T-helper 2 cell treated with Interferon-gamma antibody and Interleukin-4, amounts not matched to agents 5 μg/mL and 100 μg/mL, for 36 hours (primary cell): ENCODE data around the gene GPR141.
"Not testable (repeated sequence)": the region's sequence is repeated elsewhere in the genome, so short reads cannot be mapped to it uniquely, and the experiment has no call there.

ENCODE experiments used
- DNase-seq: peaks from one replicate; pipeline ENCODE4 v3.0.0; 2021; ENCODE audit warnings: low spot score
- H3K27ac Mint-ChIP-seq: one replicate; pipeline ENCODE4 v1.8.0; 2021; ENCODE audit warnings: mild to moderate bottlenecking, mixed read lengths
- H3K27me3 Mint-ChIP-seq: one replicate; pipeline ENCODE4 v1.8.0; 2021; ENCODE audit warnings: low read depth, mixed read lengths
- H3K36me3 Mint-ChIP-seq: one replicate; pipeline ENCODE4 v1.8.0; 2021; ENCODE audit warnings: low read depth, mixed read lengths
- H3K4me1 Mint-ChIP-seq: one replicate; pipeline ENCODE4 v1.8.0; 2021; ENCODE audit warnings: low read depth, mixed read lengths
- H3K4me3 Mint-ChIP-seq: one replicate; pipeline ENCODE4 v1.8.0; 2022; ENCODE audit warnings: mild to moderate bottlenecking, moderate library complexity, mixed read lengths
- H3K9me3 Mint-ChIP-seq: one replicate; pipeline ENCODE4 v1.8.0; 2021; ENCODE audit warnings: mixed read lengths

The GPR141 gene

GRCh38 chr7:37703361-37703760 lies 19.8 kb downstream of the GPR141 start:
- peaks cover 5% of the 10 kb centered on the region for H3K4me1 Mint-ChIP-seq
- peaks cover 3% of the 10 kb centered on the region for H3K27me3 Mint-ChIP-seq
- no peak overlapping the region for H3K27ac Mint-ChIP-seq
- H3K9me3 Mint-ChIP-seq: no peaks in the 10 kb centered on the region
- no peaks in the 10 kb centered on the region for H3K36me3 Mint-ChIP-seq
- DNase-seq: no peak
- H3K4me3 Mint-ChIP-seq: no peak overlapping the region

GRCh38 chr7:37704328-37704833 lies 20.8 kb downstream of the GPR141 start:
- not testable (repeated sequence) for H3K9me3 Mint-ChIP-seq, H3K4me3 Mint-ChIP-seq, DNase-seq, H3K27ac Mint-ChIP-seq, H3K4me1 Mint-ChIP-seq, H3K27me3 Mint-ChIP-seq, H3K36me3 Mint-ChIP-seq

- peaks cover 10% of the 10 kb centered on the region for H3K4me1 Mint-ChIP-seq
- H3K36me3 Mint-ChIP-seq: no peaks in the 10 kb centered on the region
- no peak for DNase-seq
- H3K9me3 Mint-ChIP-seq: no peaks in the 10 kb centered on the region
- H3K4me3 Mint-ChIP-seq: no peak overlapping the region
- H3K27me3 Mint-ChIP-seq: peaks cover 3% of the 10 kb centered on the region
- H3K27ac Mint-ChIP-seq: no peak overlapping the region
Observed at GRCh38 chr7:37705976-37706375, 22.4 kb downstream of the GPR141 start.

- Mint-ChIP-seq H3K4me3 (no peak overlapping the region), H3K9me3 (no peaks in the 10 kb centered on the region), H3K4me1 (peaks cover 10% of the 10 kb centered on the region), H3K36me3 (no peaks in the 10 kb centered on the region), H3K27ac (no peak overlapping the region), H3K27me3 (peaks cover 3% of the 10 kb centered on the region)
- no peak for DNase-seq
Observed at GRCh38 chr7:37706804-37707203, 23.2 kb downstream of the GPR141 start.

DNA sequence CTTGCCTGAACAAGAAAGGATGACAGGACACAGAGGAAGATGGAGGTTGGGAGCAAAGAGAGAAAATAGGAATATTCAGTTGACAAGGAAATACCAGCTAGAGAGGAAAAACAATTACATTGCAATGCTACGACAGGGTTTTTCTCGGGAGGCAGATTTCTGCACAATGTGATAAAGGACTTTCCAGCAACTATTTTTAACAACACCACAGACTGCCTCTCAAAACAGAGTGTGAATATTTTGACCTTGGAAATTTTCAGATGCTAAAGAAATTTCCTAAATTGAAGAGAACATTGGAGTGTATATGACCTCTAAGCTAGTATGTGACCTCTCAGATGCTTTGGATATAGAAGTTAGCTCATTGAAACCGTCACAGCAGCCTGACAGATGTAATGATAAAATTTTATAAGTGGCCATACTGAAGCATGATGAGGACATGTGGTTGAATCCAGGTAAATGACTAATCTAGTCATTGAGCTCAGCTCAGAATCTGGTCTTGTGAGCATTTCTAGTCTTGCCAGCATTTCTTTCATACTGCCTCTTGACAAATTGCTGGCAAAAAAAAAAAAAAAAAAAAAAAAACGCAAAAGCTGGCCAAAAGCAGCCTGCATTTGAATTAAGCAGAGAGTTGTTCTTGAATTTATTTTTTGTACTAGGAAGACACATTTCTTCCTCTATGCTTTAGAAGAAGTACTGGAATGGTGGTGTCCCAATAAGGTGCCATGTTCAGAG lies 24.4 kb downstream of the GPR141 start:
- peaks cover 10% of the 10 kb centered on the region for H3K4me1 Mint-ChIP-seq
- DNase-seq: no peak
- H3K27ac Mint-ChIP-seq: no peak overlapping the region
- H3K27me3 Mint-ChIP-seq: no peaks in the 10 kb centered on the region
- H3K4me3 Mint-ChIP-seq: no peak overlapping the region
- no peaks in the 10 kb centered on the region for H3K9me3 Mint-ChIP-seq
- no peaks in the 10 kb centered on the region for H3K36me3 Mint-ChIP-seq

GRCh38 chr7:37709631-37710509 lies 26.3 kb downstream of the GPR141 start:
- Mint-ChIP-seq H3K27ac (no peak overlapping the region), H3K36me3 (no peaks in the 10 kb centered on the region), H3K4me1 (peaks cover 5% of the 10 kb centered on the region), H3K9me3 (no peaks in the 10 kb centered on the region), H3K4me3 (no peak overlapping the region), H3K27me3 (no peaks in the 10 kb centered on the region)
- peak; percentile 27 for DNase-seq

GRCh38 chr7:37713613-37714012 lies 30.0 kb downstream of the GPR141 start:
- Mint-ChIP-seq H3K9me3 (no peaks in the 10 kb centered on the region), H3K4me1 (peaks cover 5% of the 10 kb centered on the region), H3K4me3 (no peak overlapping the region), H3K27ac (no peak overlapping the region), H3K36me3 (no peaks in the 10 kb centered on the region), H3K27me3 (peaks cover 5% of the 10 kb centered on the region)
- no peak for DNase-seq

DNA sequence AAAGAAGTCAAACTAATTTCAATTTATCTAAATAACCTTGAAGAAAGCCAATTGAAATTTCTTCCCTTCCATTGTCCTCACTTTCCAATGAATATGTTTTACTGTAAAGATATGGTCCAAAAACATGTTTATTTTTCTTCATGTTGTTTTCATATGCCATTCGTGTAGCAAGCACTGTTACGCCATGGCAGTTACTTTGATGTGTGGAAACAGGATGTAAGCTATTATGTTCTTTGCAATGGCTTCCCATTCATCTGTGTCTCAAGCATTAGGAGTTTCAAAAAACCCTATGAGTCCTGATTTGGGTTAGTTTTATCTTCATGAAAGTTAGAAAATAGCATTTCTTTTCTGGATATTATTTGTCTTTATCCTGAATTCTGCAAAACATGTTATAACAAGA lies 31.0 kb downstream of the GPR141 start:
- H3K4me3 Mint-ChIP-seq: no peak overlapping the region
- peaks cover 5% of the 10 kb centered on the region for H3K4me1 Mint-ChIP-seq
- H3K36me3 Mint-ChIP-seq: no peaks in the 10 kb centered on the region
- H3K27ac Mint-ChIP-seq: no peak overlapping the region
- peaks cover 5% of the 10 kb centered on the region for H3K27me3 Mint-ChIP-seq
- DNase-seq: no peak
- no peaks in the 10 kb centered on the region for H3K9me3 Mint-ChIP-seq

- no peaks in the 10 kb centered on the region for H3K4me1 Mint-ChIP-seq
- H3K4me3 Mint-ChIP-seq: no peak overlapping the region
- H3K27ac Mint-ChIP-seq: no peak overlapping the region
- no peaks in the 10 kb centered on the region for H3K36me3 Mint-ChIP-seq
- peaks cover 5% of the 10 kb centered on the region for H3K27me3 Mint-ChIP-seq
- no peaks in the 10 kb centered on the region for H3K9me3 Mint-ChIP-seq
- DNase-seq: no peak
Observed at GRCh38 chr7:37718585-37718984, 35.0 kb downstream of the GPR141 start.

DNA sequence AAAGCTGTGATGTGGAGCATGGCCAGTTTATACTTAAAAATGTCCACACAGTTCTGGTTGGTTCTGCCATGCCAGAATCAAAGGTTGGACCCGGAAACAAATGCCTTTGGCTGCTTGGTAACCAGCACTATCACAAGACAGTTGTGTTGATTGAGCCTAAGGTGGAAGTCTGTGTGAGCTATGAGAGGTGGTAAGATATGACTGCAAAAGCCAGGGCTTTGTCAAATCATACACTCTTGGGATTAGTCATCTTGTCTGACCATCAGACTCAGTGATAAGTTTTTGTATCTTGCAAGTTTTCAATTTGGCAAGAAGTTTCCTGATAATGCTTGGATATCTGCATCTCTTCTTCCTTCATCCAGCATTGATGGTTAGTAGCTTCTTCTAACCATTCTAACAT lies 35.5 kb downstream of the GPR141 start:
- Mint-ChIP-seq H3K4me1 (no peaks in the 10 kb centered on the region), H3K36me3 (no peaks in the 10 kb centered on the region), H3K9me3 (no peaks in the 10 kb centered on the region), H3K27ac (no peak overlapping the region), H3K27me3 (peaks cover 5% of the 10 kb centered on the region), H3K4me3 (no peak overlapping the region)
- no peak for DNase-seq

DNA sequence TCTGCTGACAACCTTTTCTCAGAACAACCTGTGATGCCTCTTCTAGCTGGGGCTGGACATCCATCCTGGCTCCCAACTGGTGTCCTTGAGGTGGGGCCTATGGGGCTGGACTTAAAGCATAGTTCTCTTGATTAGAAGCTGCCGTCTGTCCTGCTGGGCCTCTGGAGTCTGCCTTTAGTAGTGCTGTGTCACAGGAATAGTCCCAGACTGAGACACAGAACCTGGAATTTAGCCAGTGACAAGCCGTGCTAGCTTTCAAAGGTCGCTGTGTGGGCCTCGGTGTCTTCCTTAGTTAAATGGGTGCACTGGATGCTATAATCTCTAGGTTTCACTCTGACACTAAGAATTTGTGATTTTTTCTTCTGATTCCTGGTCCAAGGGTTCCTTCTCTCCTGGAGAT lies 41.2 kb downstream of the GPR141 start:
- Mint-ChIP-seq H3K36me3 (no peaks in the 10 kb centered on the region), H3K27me3 (peaks cover 10% of the 10 kb centered on the region), H3K4me1 (peaks cover 5% of the 10 kb centered on the region), H3K9me3 (no peaks in the 10 kb centered on the region), H3K4me3 (no peak overlapping the region), H3K27ac (no peak overlapping the region)
- DNase-seq: no peak

DNA sequence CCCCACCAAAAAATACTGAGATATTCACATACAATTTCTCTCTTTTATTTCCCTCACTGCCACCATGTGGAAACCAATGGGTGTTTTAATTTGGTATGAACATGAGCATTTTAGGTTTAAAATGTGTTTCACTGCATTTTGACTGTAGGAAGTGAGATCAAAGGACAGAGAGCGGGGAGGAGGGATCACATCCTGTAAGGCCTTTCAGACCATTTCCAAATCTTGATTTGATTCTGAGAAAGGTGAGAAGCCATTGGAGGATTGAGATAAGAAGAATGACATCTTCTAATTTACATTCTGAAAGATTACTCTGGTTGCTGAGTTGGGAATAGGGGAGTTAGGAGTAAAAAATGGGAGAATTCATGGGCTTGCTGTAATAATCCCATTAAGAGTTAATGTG lies 42.5 kb downstream of the GPR141 start:
- H3K4me3 Mint-ChIP-seq: no peak overlapping the region
- no peaks in the 10 kb centered on the region for H3K9me3 Mint-ChIP-seq
- peaks cover 5% of the 10 kb centered on the region for H3K4me1 Mint-ChIP-seq
- H3K27me3 Mint-ChIP-seq: peaks cover 10% of the 10 kb centered on the region
- H3K36me3 Mint-ChIP-seq: no peaks in the 10 kb centered on the region
- H3K27ac Mint-ChIP-seq: no peak overlapping the region
- no peak for DNase-seq

GRCh38 chr7:37728747-37729146 lies 45.2 kb downstream of the GPR141 start:
- Mint-ChIP-seq H3K4me3 (no peak overlapping the region), H3K27me3 (peaks cover 12% of the 10 kb centered on the region), H3K27ac (no peak overlapping the region), H3K9me3 (no peaks in the 10 kb centered on the region), H3K36me3 (no peaks in the 10 kb centered on the region), H3K4me1 (peaks cover 5% of the 10 kb centered on the region)
- DNase-seq: no peak

- no peak for DNase-seq
- no peak overlapping the region for H3K27ac Mint-ChIP-seq
- H3K9me3 Mint-ChIP-seq: no peaks in the 10 kb centered on the region
- peaks cover 5% of the 10 kb centered on the region for H3K4me1 Mint-ChIP-seq
- H3K36me3 Mint-ChIP-seq: no peaks in the 10 kb centered on the region
- peaks cover 12% of the 10 kb centered on the region for H3K27me3 Mint-ChIP-seq
- no peak overlapping the region for H3K4me3 Mint-ChIP-seq
Observed at GRCh38 chr7:37729181-37729580, 45.6 kb downstream of the GPR141 start.
